Progenitor cell of endocrine pancreas (in vitro differentiated cells): ENCODE results near the gene LMX1B. TPM values are rescaled to one million over a fixed set of nuclear protein-coding genes. Genes with fewer than 3 reads are reported as not detected.

Experiments
- DNase-seq: peaks from one replicate; pipeline ENCODE4 v3.0.0; 2021; ENCODE audit warnings: low spot score; ENCODE audit not compliant: unreplicated experiment
- H3K27ac Mint-ChIP-seq: 2 replicates; pipeline ENCODE4 v1.8.0; 2021; ENCODE audit warnings: mild to moderate bottlenecking, moderate library complexity, mixed read lengths
- H3K27me3 Mint-ChIP-seq: 2 replicates; pipeline ENCODE4 v1.8.0; 2021; ENCODE audit warnings: mixed read lengths
- H3K36me3 Mint-ChIP-seq: 2 replicates; pipeline ENCODE4 v1.8.0; 2022; ENCODE audit warnings: mixed read lengths; ENCODE audit not compliant: insufficient read depth
- H3K4me1 Mint-ChIP-seq: 2 replicates; pipeline ENCODE4 v1.8.0; 2021; ENCODE audit warnings: low read depth, mixed read lengths
- H3K4me3 Mint-ChIP-seq: 2 replicates; pipeline ENCODE4 v1.8.0; 2021; ENCODE audit warnings: low read depth, mild to moderate bottlenecking, moderate library complexity, mixed read lengths
- H3K9me3 Mint-ChIP-seq: 2 replicates; pipeline ENCODE4 v1.8.0; 2021; ENCODE audit warnings: low read depth, mixed read lengths
- CTCF ChIP-seq: fragments of 200-600 bp; sonication (generic); IDR thresholded peaks from one replicate; pipeline ENCODE4 v1.5.0; 2021; ENCODE audit warnings: antibody characterized with exemption, mild to moderate bottlenecking; ENCODE audit not compliant: unreplicated experiment
- total RNA-seq: library from RNA; stranded (reverse); gene quantifications from 2 replicates; pipeline ENCODE4 v1.2.1, GENCODE V29; 2021

LMX1B gene
- total RNA-seq, 1 donor from 2014 or later, result 9.1 TPM

GRCh38 chr9:126700296-126700695 lies 86.6 kb downstream of the LMX1B start:
- Mint-ChIP-seq H3K36me3 (no peaks in the 10 kb centered on the region), H3K9me3 (no peaks in the 10 kb centered on the region), H3K4me1 (peaks cover 3% of the 10 kb centered on the region), H3K27me3 (peaks cover 75% of the 10 kb centered on the region), H3K4me3 (no peak overlapping the region), H3K27ac (no peak overlapping the region)
- no peak for DNase-seq
- TF ChIP-seq CTCF, result no peak

GRCh38 chr9:126700903-126701812 lies 87.4 kb downstream of the LMX1B start:
- Mint-ChIP-seq H3K27ac (no peak overlapping the region), H3K36me3 (no peaks in the 10 kb centered on the region), H3K4me3 (no peak overlapping the region), H3K9me3 (no peaks in the 10 kb centered on the region), H3K27me3 (peaks cover 80% of the 10 kb centered on the region), H3K4me1 (peaks cover 3% of the 10 kb centered on the region)
- no peak for TF ChIP-seq CTCF
- no peak for DNase-seq

GRCh38 chr9:126701813-126702140 lies 88.0 kb downstream of the LMX1B start:
- TF ChIP-seq CTCF, result no peak
- Mint-ChIP-seq H3K27me3 (peaks cover 84% of the 10 kb centered on the region), H3K4me3 (no peak overlapping the region), H3K27ac (no peak overlapping the region), H3K4me1 (peaks cover 3% of the 10 kb centered on the region), H3K9me3 (no peaks in the 10 kb centered on the region), H3K36me3 (no peaks in the 10 kb centered on the region)
- no peak for DNase-seq

GRCh38 chr9:126702151-126703001 lies 88.6 kb downstream of the LMX1B start:
- no peaks in the 10 kb centered on the region for H3K36me3 Mint-ChIP-seq
- no peak overlapping the region for H3K4me3 Mint-ChIP-seq
- H3K27me3 Mint-ChIP-seq, result peaks cover 86% of the 10 kb centered on the region
- peaks cover 3% of the 10 kb centered on the region for H3K4me1 Mint-ChIP-seq
- TF ChIP-seq CTCF, result peak; percentile 73
- no peaks in the 10 kb centered on the region for H3K9me3 Mint-ChIP-seq
- H3K27ac Mint-ChIP-seq, result no peak overlapping the region
- peak; percentile 42 for DNase-seq
